ENCODE measurements around the gene CLEC12A. TPM values are rescaled to one million over a fixed set of nuclear protein-coding genes. Genes with fewer than 3 reads are reported as not detected.

The CLEC12A gene
- total and polyA plus RNA-seq, 2 of the 4 experiments (the other 2 are of a cell fraction): not detected

GRCh38 chr12:9961106-9961505 is 10.1 kb upstream of the CLEC12A start:
- in situ Hi-C loops (cut with MboI; ENCODE audit: low sequenced_read_pairs) (no loop called here), dilution Hi-C loops (cut with HindIII; ENCODE audit: low sequenced_read_pairs, unreplicated experiment) (no loop called here), intact Hi-C loops (cut with micrococcal nuclease) (no loop called here)
- Histone ChIP-seq H4K8ac (ENCODE audit: low read depth in 2 of 2, low read length in 2 of 2) (no peak overlapping the region), H4K5ac (ENCODE audit: low read depth, low read length) (no peak overlapping the region), H3K36me3 (ENCODE audit: control insufficient read depth, insufficient read depth, low read length) (no peaks in the 10 kb centered on the region), H2AK5ac (ENCODE audit: low read depth, low read length) (no peak overlapping the region), H3K9ac (ENCODE audit: low read depth, low read length) (no peak overlapping the region), H2BK15ac (ENCODE audit: low read depth, low read length) (no peak overlapping the region), H3K4me2 (ENCODE audit: low read depth, low read length) (no peak overlapping the region), H3K27ac (ENCODE audit: insufficient read depth, low read length) (no peak overlapping the region), H3K14ac (replicated peaks; ENCODE audit: low read depth, low read length) (no peak overlapping the region), H3K9me3 (ENCODE audit: control insufficient read depth, insufficient read depth, low read length) (no peaks in the 10 kb centered on the region), H3K4me1 (ENCODE audit: control insufficient read depth, insufficient read depth, low read length) (no peaks in the 10 kb centered on the region), H2BK5ac (ENCODE audit: low read depth, low read length, poor library complexity, severe bottlenecking) (no peak overlapping the region), H2AFZ (replicated peaks; ENCODE audit: low read length, poor library complexity) (no peak overlapping the region), H3K4ac (ENCODE audit: low read depth, low read length) (no peak overlapping the region), H2AK9ac (replicated peaks; ENCODE audit: low read depth, low read length, poor library complexity) (no peak overlapping the region), H3K56ac (ENCODE audit: extremely low read depth, insufficient read depth, low read length) (no peak overlapping the region), H4K91ac (ENCODE audit: insufficient read depth, low read depth, low read length) (no peak overlapping the region), H3K4me3 (ENCODE audit: insufficient read depth, low read depth, low read length) (no peak overlapping the region), H3K23ac (ENCODE audit: low read depth, low read length) (no peak overlapping the region), H3K18ac (ENCODE audit: low read depth, low read length) (no peak overlapping the region), H3K27me3 (ENCODE audit: control insufficient read depth, insufficient read depth, low read length) (peaks cover 4% of the 10 kb centered on the region), H3K9me1 (ENCODE audit: insufficient read depth, low read length) (no peaks in the 10 kb centered on the region), H2BK120ac (ENCODE audit: low read depth, low read length) (no peak overlapping the region), H4K20me1 (ENCODE audit: insufficient read depth, low read length) (no peaks in the 10 kb centered on the region), H2BK20ac (ENCODE audit: low read depth, low read length) (no peak overlapping the region), H3K79me1 (ENCODE audit: low read depth in 1 of 2, low read length in 2 of 2) (no peaks in the 10 kb centered on the region)
- DNase-seq: no peak
- ChIA-PET CTCF (no interaction called here), POLR2A (ENCODE audit: unreplicated experiment) (no interaction called here)
- no TSS peak for BruUV-seq (replicated peaks)
- ATAC-seq (ENCODE audit: low read depth): no peak
- WGBS, 2 experiments (ENCODE audit: extremely low coverage in 2 of 2, insufficient read length in 1 of 2): no CpG with 5 or more reads among the region's 3 CpGs
- TF ChIP-seq USF2 (IDR thresholded peaks at IDR 0.05; ENCODE audit: low read depth, low read length) (no peak), CHD1 (IDR thresholded peaks at IDR 0.05; ENCODE audit: low read depth, low read length) (no peak), RAD21 (IDR thresholded peaks at IDR 0.05; ENCODE audit: low read length) (no peak), CTCF (conservative IDR thresholded peaks at IDR 0.05; ENCODE audit: low read depth, low read length) (no peak), SMC3 (IDR thresholded peaks at IDR 0.05; ENCODE audit: low read depth, low read length) (no peak), RFX5 (IDR thresholded peaks at IDR 0.05; ENCODE audit: low read depth, low read length) (no peak), POLR2A (IDR thresholded peaks at IDR 0.05; ENCODE audit: low read depth, low read length) (no peak), NFE2L2 (IDR thresholded peaks at IDR 0.05; ENCODE audit: low read depth, low read length) (no peak), MAFK (IDR thresholded peaks at IDR 0.05; ENCODE audit: low read depth, low read length) (no peak), BHLHE40 (IDR thresholded peaks at IDR 0.05; ENCODE audit: low read depth, low read length) (no peak), RCOR1 (IDR thresholded peaks at IDR 0.05; ENCODE audit: insufficient replicate concordance, low read length) (no peak), CEBPB (IDR thresholded peaks at IDR 0.05; ENCODE audit: low read depth, low read length) (no peak), MAZ (IDR thresholded peaks at IDR 0.05; ENCODE audit: borderline replicate concordance, low read depth, low read length) (no peak), FOS (IDR thresholded peaks at IDR 0.05; ENCODE audit: low read depth, low read length) (no peak), MXI1 (IDR thresholded peaks at IDR 0.05; ENCODE audit: borderline replicate concordance, low read depth, low read length) (no peak)
- TF ChIP-seq, protein P1, sequence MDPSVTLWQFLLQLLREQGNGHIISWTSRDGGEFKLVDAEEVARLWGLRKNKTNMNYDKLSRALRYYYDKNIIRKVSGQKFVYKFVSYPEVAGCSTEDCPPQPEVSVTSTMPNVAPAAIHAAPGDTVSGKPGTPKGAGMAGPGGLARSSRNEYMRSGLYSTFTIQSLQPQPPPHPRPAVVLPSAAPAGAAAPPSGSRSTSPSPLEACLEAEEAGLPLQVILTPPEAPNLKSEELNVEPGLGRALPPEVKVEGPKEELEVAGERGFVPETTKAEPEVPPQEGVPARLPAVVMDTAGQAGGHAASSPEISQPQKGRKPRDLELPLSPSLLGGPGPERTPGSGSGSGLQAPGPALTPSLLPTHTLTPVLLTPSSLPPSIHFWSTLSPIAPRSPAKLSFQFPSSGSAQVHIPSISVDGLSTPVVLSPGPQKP (IDR thresholded peaks at IDR 0.05; ENCODE audit: borderline replicate concordance, low read depth, low read length): no peak

All from IMR-90 (cell line).